Omental fat pad (tissue), 4 donors: Measurements from ENCODE around the gene GALP. TPM values are rescaled to one million over a fixed set of nuclear protein-coding genes. Genes with fewer than 3 reads are reported as not detected.
"Not testable (repeated sequence)": the region's sequence is repeated elsewhere in the genome, so short reads cannot be mapped to it uniquely, and the experiment has no call there.

ENCODE experiments used
- ATAC-seq: fragments of 150-250 bp; one replicate; pipeline ENCODE4 v1.9.1; 2016; ENCODE audit warnings: mild to moderate bottlenecking, moderate library complexity; ENCODE audit not compliant: low FRiP score
- DNase-seq: peaks from one replicate; pipeline ENCODE4 v3.0.0-alpha.2; 2019; ENCODE audit warnings: low spot score
- total RNA-seq, 4 donors: library from RNA; depleted of rRNA; stranded (reverse); fragments of >200 nt; gene quantifications; one replicate each; pipeline ENCODE4 v1.1.0, GENCODE V29; 2016
- TF ChIP-seq, protein P1 (sequence below), 3 donors: fragments of 450-650 bp; IDR thresholded peaks; one replicate each; pipeline ENCODE4 v1.5.1; 2016 to 2017; ENCODE audit warnings: antibody characterized with exemption in 3 of 3, mild to moderate bottlenecking in 3 of 3, moderate library complexity in 2 of 3

GALP gene
- total RNA-seq, 4 donors from 2014 or later, result not detected

DNA sequence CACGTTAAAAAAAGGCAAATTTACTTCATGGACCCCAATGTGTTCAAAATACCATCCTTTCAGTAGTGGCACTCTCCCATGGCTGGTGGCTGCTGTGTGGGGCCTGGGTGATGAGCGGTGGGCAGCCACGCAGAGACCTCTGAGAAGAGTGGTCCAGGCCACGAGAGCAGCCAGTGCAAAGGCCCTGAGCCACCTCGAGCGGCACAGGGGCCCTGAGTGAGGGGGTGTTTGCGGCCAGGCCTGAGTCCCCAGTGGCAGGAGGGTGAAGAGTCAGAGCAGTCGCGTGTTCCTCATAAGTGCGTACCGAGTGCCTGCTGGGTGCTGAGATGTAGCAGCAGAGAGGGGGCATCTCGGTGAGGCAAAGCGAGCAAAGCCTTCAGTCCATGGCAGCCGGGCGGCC, 27.7 kb upstream of the GALP start:
- no peak for DNase-seq
- TF ChIP-seq, protein P1, sequence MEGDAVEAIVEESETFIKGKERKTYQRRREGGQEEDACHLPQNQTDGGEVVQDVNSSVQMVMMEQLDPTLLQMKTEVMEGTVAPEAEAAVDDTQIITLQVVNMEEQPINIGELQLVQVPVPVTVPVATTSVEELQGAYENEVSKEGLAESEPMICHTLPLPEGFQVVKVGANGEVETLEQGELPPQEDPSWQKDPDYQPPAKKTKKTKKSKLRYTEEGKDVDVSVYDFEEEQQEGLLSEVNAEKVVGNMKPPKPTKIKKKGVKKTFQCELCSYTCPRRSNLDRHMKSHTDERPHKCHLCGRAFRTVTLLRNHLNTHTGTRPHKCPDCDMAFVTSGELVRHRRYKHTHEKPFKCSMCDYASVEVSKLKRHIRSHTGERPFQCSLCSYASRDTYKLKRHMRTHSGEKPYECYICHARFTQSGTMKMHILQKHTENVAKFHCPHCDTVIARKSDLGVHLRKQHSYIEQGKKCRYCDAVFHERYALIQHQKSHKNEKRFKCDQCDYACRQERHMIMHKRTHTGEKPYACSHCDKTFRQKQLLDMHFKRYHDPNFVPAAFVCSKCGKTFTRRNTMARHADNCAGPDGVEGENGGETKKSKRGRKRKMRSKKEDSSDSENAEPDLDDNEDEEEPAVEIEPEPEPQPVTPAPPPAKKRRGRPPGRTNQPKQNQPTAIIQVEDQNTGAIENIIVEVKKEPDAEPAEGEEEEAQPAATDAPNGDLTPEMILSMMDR (IDR thresholded peaks at IDR 0.05), result no peak
- no peak for ATAC-seq

DNA sequence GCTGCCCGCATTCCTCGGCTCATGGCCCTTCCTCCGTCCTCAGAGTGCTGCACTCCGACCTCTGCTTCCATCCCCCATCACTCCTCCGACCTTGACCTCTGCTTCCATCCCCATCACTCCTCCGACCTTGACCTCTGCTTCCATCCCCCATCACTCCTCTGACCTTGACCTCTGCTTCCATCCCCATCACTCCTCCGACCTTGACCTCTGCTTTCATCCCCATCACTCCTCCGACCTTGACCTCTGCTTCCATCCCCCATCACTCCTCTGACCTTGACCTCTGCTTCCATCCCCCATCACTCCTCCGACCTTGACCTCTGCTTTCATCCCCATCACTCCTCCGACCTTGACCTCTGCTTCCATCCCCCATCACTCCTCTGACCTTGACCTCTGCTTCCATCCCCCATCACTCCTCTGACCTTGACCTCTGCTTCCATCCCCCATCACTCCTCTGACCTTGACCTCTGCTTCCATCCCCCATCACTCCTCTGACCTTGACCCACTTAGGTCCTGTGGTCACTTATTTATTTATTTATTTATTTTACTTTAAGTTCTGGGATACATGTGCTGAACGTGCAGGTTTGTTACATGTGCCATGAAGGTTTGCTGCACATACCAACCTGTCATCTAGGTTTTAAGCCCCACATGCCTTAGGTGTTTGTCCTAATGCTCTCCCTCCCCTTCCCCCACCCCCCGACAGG, 26.7 kb upstream of the GALP start:
- not testable (repeated sequence) for DNase-seq, ATAC-seq

DNA sequence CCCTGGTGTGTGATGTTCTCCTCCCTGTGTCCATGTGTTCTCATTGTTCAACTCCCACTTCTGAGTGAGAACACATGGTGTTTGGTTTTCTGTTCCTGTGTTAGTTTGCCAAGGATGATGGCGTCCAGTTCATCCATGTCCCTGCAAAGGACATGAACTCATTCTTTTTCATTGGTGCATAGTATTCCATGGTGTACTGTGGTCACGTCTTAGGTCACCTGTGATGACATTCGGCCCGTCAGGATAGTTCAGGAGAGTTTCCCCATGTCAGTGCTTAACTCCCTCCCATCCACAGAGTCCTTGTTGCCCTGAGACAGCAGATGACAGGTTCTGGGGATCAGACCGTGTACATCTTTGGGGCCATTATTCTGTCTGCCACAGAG, 26.2 kb upstream of the GALP start:
- ATAC-seq, result no peak
- DNase-seq, result no peak
- TF ChIP-seq, protein P1 (IDR thresholded peaks at IDR 0.05), result no peak

DNA sequence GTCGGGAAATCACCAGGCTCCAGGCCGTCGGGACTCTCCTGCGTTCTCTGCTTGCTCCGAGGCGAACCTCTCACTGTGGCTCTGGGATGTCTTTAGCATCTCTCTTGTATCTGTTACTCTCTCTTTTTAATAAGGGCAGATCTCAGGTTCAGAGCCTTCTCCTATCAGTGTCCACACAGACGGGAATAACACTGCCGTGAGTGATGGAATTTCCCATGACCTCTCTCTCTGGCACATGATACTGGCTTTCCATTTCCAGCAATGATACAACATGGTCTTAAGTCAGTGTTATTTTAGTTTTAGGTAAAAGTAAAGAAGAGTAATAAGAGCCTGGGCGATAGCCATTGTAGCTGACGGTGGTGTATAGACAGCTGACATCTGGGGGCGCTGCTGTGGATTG, 25.4 kb upstream of the GALP start:
- DNase-seq, result no peak
- TF ChIP-seq, protein P1 (IDR thresholded peaks at IDR 0.05), result no peak
- ATAC-seq, result no peak

DNA sequence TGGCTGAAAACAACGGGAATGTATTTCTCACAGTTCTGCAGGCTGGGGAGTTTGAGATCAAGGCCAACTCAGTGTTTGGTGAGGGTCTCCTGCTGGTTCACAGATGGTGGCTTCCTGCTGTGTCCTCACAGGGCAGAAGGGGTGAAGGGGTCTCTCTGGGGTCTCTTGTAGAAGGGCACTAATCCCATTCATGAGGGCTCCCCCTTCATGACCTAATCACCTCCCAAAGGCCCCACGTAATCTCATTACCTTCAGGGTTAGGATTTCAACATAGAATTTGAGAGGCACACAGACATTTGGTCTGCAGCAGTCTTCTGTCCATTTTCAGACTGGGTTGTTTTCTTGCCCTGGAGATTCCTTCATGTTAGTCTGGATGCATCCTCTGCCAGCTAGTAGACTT, 23.2 kb upstream of the GALP start:
- TF ChIP-seq, protein P1 (IDR thresholded peaks at IDR 0.05), result no peak
- ATAC-seq (no peak), DNase-seq (no peak)

DNA sequence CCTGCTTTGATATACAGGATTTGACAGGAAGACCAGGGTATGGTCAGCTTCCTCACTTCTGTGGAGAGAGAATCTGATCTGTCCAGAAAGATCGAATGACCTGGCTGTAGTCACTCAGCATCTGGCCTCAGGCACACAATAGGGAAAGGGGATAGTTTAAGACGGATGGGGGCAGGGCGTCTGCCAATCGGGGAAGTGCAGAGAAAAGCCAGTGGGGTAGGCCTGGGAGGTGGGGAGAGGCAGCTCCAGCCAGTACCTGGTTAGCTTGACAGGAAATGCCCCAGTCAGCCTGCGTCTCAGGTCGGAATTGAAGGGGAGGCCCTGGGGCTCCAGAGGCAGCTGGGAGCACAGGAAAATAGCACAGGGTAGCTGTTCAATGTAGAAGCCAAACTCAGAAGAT, 22.3 kb upstream of the GALP start:
- ATAC-seq (no peak), DNase-seq (no peak)
- TF ChIP-seq, protein P1 (IDR thresholded peaks at IDR 0.05), result no peak

DNA sequence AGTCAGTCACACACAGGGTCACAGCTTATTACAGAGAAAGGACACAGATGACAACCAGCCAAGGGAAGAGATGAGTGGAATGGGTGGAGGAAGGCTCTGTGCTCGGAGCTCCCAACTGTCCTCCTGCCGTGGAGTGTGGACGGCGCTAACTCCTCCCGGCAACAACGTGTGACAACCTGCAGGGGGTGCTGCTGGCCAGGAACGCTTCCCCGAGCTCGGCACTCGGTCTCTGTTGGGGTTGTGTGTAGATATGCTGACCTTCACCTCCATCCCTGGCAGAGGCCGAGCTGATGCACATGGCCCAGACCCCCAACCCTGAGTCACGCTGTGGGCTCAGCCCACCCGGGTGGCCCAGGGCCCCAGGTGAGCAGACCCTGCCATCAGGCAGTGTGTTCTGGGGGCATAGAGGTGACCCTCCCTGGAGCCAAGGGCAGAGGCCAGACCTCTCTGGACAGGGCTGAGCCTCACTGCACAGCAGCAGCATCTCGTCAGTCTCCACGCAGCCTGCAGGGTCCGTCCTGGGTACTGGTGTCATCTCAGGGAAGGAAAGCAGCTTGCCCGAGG, 20.6 kb upstream of the GALP start:
- TF ChIP-seq, protein P1 (IDR thresholded peaks at IDR 0.05), result no peak
- DNase-seq (no peak), ATAC-seq (no peak)
